ENCODE data around the gene PRPF31. TPM values are rescaled to one million over a fixed set of nuclear protein-coding genes. Genes with fewer than 3 reads are reported as not detected.

Gene PRPF31
- polyA plus RNA-seq, 1 of the 3 experiments (the other 2 are of a cell fraction), result 81.0 TPM

DNA sequence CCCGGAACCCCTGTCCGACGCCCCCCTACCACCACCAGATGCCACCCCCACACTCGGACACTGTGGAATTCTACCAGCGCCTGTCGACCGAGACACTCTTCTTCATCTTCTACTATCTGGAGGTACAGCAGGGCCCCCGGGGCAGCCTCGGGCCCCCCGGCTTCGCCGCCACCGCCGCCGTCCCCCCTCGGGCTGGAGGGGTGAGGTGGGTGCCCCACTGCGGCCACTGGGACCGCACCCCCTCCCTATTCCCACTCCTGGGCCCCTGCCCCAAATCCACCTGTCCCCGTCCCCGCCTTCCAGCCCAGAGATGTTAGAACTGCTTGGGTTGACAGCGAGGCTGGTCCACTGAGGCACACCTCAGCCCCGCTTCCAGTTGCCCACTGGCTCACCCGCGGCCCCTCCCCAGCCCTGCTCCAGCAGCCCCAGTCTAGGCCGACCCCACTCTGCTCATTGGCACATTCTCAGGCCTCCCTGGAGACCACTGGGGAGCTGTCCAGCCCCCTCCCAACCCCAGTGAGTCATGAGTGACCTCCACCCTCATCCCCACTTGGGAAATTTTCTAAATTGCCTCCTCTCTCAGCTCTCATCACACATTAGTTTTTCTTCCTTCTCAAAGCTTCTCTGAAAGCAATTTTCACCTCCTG is 37.4 kb downstream of the PRPF31 start:
- POLR2A ChIA-PET, result interaction anchor here (0.5 kb wide), 1 partner anchor 659 kb away, joined by 3 read pairs; no protein-coding TSS in a partner anchor
- DNase-seq, result no peak
- Histone ChIP-seq H3K36me3 (replicated peaks in 1 of 2; ENCODE audit: control insufficient read depth in 1 of 2, insufficient read depth in 2 of 2, low read length in 1 of 2) (peaks cover 36 to 82% of the 10 kb centered on the region in 2 experiments), H3K27ac (ENCODE audit: low read depth in 2 of 2, low read length in 1 of 2) (no peak overlapping the region; a peak in 1 of 4 replicates), H3K4me1 (ENCODE audit: control insufficient read depth in 1 of 2, insufficient read depth in 2 of 2, low read depth in 1 of 2, low read length in 1 of 2) (peaks cover 0 to 1% of the 10 kb centered on the region in 2 experiments; a peak in 1 of 4 replicates), H3K4me2 (no peak overlapping the region), H3K9ac (no peak overlapping the region), H3K79me2 (ENCODE audit: insufficient read depth) (no peaks in the 10 kb centered on the region), H3K9me2 (no peaks in the 10 kb centered on the region), H3F3A (replicated peaks; ENCODE audit: insufficient read depth) (peaks cover 19% of the 10 kb centered on the region), H3K27me3 (ENCODE audit: insufficient read depth) (no peaks in the 10 kb centered on the region), H3K4me3 (ENCODE audit: low read depth in 2 of 2, low read length in 1 of 2) (no peak overlapping the region), H3K9me3 (no peaks in the 10 kb centered on the region), H2AFZ (ENCODE audit: low read depth) (no peak overlapping the region), H4K20me1 (ENCODE audit: insufficient read depth) (no peaks in the 10 kb centered on the region)
- CTCF ChIA-PET, result no interaction called here
- TF ChIP-seq POLR2AphosphoS5 (IDR thresholded peaks at IDR 0.05; ENCODE audit: low read depth, low read length) (0 out of 2 replicates have a peak, but pooled peaks have one; percentile 17), MEF2A (IDR thresholded peaks at IDR 0.05; ENCODE audit: borderline replicate concordance, low read depth) (no peak), RFX5 (IDR thresholded peaks at IDR 0.05; ENCODE audit: low read length) (no peak), YY1 (IDR thresholded peaks at IDR 0.05; ENCODE audit: low read depth) (no peak), USF2 (IDR thresholded peaks at IDR 0.05; ENCODE audit: borderline replicate concordance, low read depth, low read length) (no peak)
- TF ChIP-seq, protein P1, sequence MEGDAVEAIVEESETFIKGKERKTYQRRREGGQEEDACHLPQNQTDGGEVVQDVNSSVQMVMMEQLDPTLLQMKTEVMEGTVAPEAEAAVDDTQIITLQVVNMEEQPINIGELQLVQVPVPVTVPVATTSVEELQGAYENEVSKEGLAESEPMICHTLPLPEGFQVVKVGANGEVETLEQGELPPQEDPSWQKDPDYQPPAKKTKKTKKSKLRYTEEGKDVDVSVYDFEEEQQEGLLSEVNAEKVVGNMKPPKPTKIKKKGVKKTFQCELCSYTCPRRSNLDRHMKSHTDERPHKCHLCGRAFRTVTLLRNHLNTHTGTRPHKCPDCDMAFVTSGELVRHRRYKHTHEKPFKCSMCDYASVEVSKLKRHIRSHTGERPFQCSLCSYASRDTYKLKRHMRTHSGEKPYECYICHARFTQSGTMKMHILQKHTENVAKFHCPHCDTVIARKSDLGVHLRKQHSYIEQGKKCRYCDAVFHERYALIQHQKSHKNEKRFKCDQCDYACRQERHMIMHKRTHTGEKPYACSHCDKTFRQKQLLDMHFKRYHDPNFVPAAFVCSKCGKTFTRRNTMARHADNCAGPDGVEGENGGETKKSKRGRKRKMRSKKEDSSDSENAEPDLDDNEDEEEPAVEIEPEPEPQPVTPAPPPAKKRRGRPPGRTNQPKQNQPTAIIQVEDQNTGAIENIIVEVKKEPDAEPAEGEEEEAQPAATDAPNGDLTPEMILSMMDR (IDR thresholded peaks at IDR 0.05), result no peak
- 95% methylated on average over 22 of the region's 25 CpGs for WGBS (ENCODE audit: low lambda C conversion rate)

DNA sequence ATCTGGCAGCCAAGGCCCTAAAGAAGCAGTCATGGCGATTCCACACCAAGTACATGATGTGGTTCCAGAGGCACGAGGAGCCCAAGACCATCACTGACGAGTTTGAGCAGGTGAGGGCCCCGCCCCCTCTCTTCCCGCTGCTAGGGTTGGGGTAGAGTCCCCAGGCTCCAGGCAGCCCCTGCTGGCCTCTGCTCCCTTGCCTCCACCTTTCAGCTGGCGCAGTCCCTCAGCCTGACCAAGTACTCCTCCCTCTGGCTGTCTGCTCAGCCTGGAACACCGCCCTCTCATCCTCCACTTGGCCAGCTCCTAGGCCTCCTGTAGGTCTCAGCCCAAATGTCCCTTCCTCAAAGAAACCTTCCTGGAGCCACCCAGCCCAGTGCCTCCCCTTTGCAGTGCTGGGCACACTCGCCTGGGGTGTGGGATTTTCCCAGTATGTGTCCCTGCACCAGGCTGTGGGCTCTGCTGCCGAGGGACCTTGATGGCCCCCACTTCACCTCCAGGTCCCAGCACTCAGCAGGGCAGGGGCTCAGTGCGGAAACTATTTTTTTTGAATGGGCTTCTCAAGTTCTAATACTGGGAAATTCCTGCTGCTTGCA is 38.3 kb downstream of the PRPF31 start:
- no peak for DNase-seq
- H2AFZ ChIP-seq (ENCODE audit: low read depth), result no peak overlapping the region
- no peak overlapping the region for H3K27ac ChIP-seq (ENCODE audit: low read depth in 2 of 2, low read length in 1 of 2)
- peaks cover 6 to 7% of the 10 kb centered on the region in 2 experiments; a peak in 2 of 4 replicates for H3K4me1 ChIP-seq (ENCODE audit: control insufficient read depth in 1 of 2, insufficient read depth in 2 of 2, low read depth in 1 of 2, low read length in 1 of 2)
- H3K9me3 ChIP-seq, result no peaks in the 10 kb centered on the region
- H3K27me3 ChIP-seq (ENCODE audit: insufficient read depth), result no peaks in the 10 kb centered on the region
- H3K79me2 ChIP-seq (ENCODE audit: insufficient read depth), result peaks cover 7% of the 10 kb centered on the region; the same call in 1 of the 2 replicates
- POLR2A ChIA-PET, result no interaction called here
- no peak overlapping the region for H3K4me2 ChIP-seq
- H3K9ac ChIP-seq, result no peak overlapping the region
- peaks cover 37 to 76% of the 10 kb centered on the region in 2 experiments for H3K36me3 ChIP-seq (replicated peaks in 1 of 2; ENCODE audit: control insufficient read depth in 1 of 2, insufficient read depth in 2 of 2, low read length in 1 of 2)
- WGBS (ENCODE audit: low lambda C conversion rate), result 100% methylated on average over 5 of the region's 10 CpGs
- H3F3A ChIP-seq (replicated peaks; ENCODE audit: insufficient read depth), result peaks cover 19% of the 10 kb centered on the region
- H3K4me3 ChIP-seq (ENCODE audit: low read depth in 2 of 2, low read length in 1 of 2), result no peak overlapping the region
- CTCF ChIA-PET, result no interaction called here
- H3K9me2 ChIP-seq, result no peaks in the 10 kb centered on the region
- H4K20me1 ChIP-seq (ENCODE audit: insufficient read depth), result no peaks in the 10 kb centered on the region
- TF ChIP-seq SMC3 (IDR thresholded peaks at IDR 0.05; ENCODE audit: low read depth, low read length), result no peak
- TF ChIP-seq SIN3A (IDR thresholded peaks at IDR 0.05; ENCODE audit: borderline replicate concordance, low read depth, low read length), result no peak
- TF ChIP-seq, protein P2, sequence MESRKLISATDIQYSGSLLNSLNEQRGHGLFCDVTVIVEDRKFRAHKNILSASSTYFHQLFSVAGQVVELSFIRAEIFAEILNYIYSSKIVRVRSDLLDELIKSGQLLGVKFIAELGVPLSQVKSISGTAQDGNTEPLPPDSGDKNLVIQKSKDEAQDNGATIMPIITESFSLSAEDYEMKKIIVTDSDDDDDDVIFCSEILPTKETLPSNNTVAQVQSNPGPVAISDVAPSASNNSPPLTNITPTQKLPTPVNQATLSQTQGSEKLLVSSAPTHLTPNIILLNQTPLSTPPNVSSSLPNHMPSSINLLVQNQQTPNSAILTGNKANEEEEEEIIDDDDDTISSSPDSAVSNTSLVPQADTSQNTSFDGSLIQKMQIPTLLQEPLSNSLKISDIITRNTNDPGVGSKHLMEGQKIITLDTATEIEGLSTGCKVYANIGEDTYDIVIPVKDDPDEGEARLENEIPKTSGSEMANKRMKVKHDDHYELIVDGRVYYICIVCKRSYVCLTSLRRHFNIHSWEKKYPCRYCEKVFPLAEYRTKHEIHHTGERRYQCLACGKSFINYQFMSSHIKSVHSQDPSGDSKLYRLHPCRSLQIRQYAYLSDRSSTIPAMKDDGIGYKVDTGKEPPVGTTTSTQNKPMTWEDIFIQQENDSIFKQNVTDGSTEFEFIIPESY (IDR thresholded peaks at IDR 0.05; ENCODE audit: borderline replicate concordance, low read depth), result no peak
- TF ChIP-seq NFIC (IDR thresholded peaks at IDR 0.05; ENCODE audit: borderline replicate concordance), result no peak
- no peak for TF ChIP-seq TEAD4 (IDR thresholded peaks at IDR 0.05; ENCODE audit: borderline replicate concordance, insufficient read depth)
- TF ChIP-seq GATA2 (CRISPR knock-in tag; IDR thresholded peaks at IDR 0.05), result no peak
- no peak for TF ChIP-seq REST (IDR thresholded peaks at IDR 0.05; ENCODE audit: low read depth, low read length)
- no peak for TF ChIP-seq FOSL2 (IDR thresholded peaks at IDR 0.05; ENCODE audit: borderline replicate concordance, low read depth)
- no peak for TF ChIP-seq USF2 (IDR thresholded peaks at IDR 0.05; ENCODE audit: borderline replicate concordance, low read depth, low read length)
